Measurements from ENCODE around the gene UVSSA. TPM values are rescaled to one million over a fixed set of nuclear protein-coding genes. Genes with fewer than 3 reads are reported as not detected.

UVSSA gene
- total and polyA plus RNA-seq, 9 of the 15 experiments (the other 6 are each of a cell fraction or from before 2014, with no cell fraction given) = 0.21 to 14.6 (median 3.3) TPM

GRCh38 chr4:1414831-1415680 lies 68.0 kb downstream of the UVSSA start (continued):
- TF ChIP-seq VEZF1 (CRISPR knock-in tag; IDR thresholded peaks at IDR 0.05) (peak; percentile 45; the same call in 1 of the 2 replicates), C11orf30 (IDR thresholded peaks at IDR 0.05; ENCODE audit: low read depth) (no peak), NRF1 (conservative IDR thresholded peaks at IDR 0.05 in 1 of 2, IDR thresholded peaks at IDR 0.05 in 1 of 2) (0 out of 4 replicates have a peak, but pooled peaks of 1 of the 2 experiments have one; percentile 32), RUNX1 (IDR thresholded peaks at IDR 0.05; ENCODE audit: low read depth) (no peak), ZNF764 (CRISPR knock-in tag; IDR thresholded peaks at IDR 0.05; ENCODE audit: low read depth) (no peak), RBFOX2 (IDR thresholded peaks at IDR 0.05; ENCODE audit: low read depth, low read length) (peak; percentile 68), SUPT5H (IDR thresholded peaks at IDR 0.05) (peak; percentile 39; the same call in 1 of the 2 replicates), SMAD1 (IDR thresholded peaks at IDR 0.05; ENCODE audit: low read depth, low read length, partially characterized antibody) (no peak), ZNF780A (CRISPR knock-in tag; IDR thresholded peaks at IDR 0.05) (no peak), ZNF12 (CRISPR knock-in tag; IDR thresholded peaks at IDR 0.05) (no peak), ZNF551 (CRISPR knock-in tag; IDR thresholded peaks at IDR 0.05) (no peak), MAZ (CRISPR knock-in tag; conservative IDR thresholded peaks at IDR 0.05 in 1 of 2, IDR thresholded peaks at IDR 0.05 in 1 of 2) (peak in 1 of 2 experiments; percentile 25; a peak in 1 of 4 replicates), TAL1 (IDR thresholded peaks at IDR 0.05) (no peak), BRF1 (IDR thresholded peaks at IDR 0.05; ENCODE audit: borderline replicate concordance, extremely low read depth, insufficient read length) (no peak), ZNF445 (CRISPR knock-in tag; IDR thresholded peaks at IDR 0.05; ENCODE audit: low read depth) (no peak), HOMEZ (CRISPR knock-in tag; IDR thresholded peaks at IDR 0.05) (no peak), ZNF57 (CRISPR knock-in tag; IDR thresholded peaks at IDR 0.05) (no peak), ZNF740 (CRISPR knock-in tag; IDR thresholded peaks at IDR 0.05) (peak; percentile 60; the same call in 1 of the 2 replicates), ZNF740 (tag; IDR thresholded peaks at IDR 0.05) (no peak), TCF7L2 (IDR thresholded peaks at IDR 0.05; ENCODE audit: low read depth, low read length) (no peak), MIER1 (IDR thresholded peaks at IDR 0.05; ENCODE audit: low read depth) (0 out of 2 replicates have a peak, but pooled peaks have one; percentile 40), PHB (CRISPR knock-in tag; IDR thresholded peaks at IDR 0.05) (no peak), ZNF384 (IDR thresholded peaks at IDR 0.05; ENCODE audit: low read depth, low read length) (no peak), MED1 (CRISPR knock-in tag; IDR thresholded peaks at IDR 0.05; ENCODE audit: borderline replicate concordance) (no peak), GATA2 (CRISPR knock-in tag; IDR thresholded peaks at IDR 0.05) (peak; percentile 40; the same call in 1 of the 2 replicates), BRD4 (IDR thresholded peaks at IDR 0.05) (no peak), EHMT2 (IDR thresholded peaks at IDR 0.05) (no peak)

Data from K562 (cell line).